WTC11 (cell line): Measurements from ENCODE around the gene KCND2. TPM values are rescaled to one million over a fixed set of nuclear protein-coding genes. Genes with fewer than 3 reads are reported as not detected.

Experiments used
- ATAC-seq: fragments of 200-7000 bp; cut with Tn5 transposase; 2 replicates; pipeline ENCODE4 v1.10.0; 2021; ENCODE audit warnings: mild to moderate bottlenecking, moderate library complexity
- CTCF ChIA-PET: fragments of 300-600 bp; sonication (Branson Sonifier 250); formaldehyde crosslinking; loops from one replicate; lab custom pipeline; 2021; ENCODE audit warnings: antibody characterized with exemption; lab: Charles Lee
- POLR2A ChIA-PET: fragments of 350-600 bp; sonication (Branson Sonifier 250); formaldehyde crosslinking; loops from one replicate; lab custom pipeline; 2021; ENCODE audit warnings: antibody characterized with exemption; lab: Charles Lee
- DNase-seq: peaks from one replicate; pipeline ENCODE4 v3.0.0; 2021; ENCODE audit warnings: low spot score
- H3K27ac Mint-ChIP-seq: 2 replicates; pipeline ENCODE4 v1.8.0; 2021; ENCODE audit warnings: mixed read lengths
- H3K27me3 Mint-ChIP-seq: 2 replicates; pipeline ENCODE4 v1.8.0; 2021; ENCODE audit warnings: low read depth, mild to moderate bottlenecking, moderate library complexity, mixed read lengths
- H3K36me3 Mint-ChIP-seq: 2 replicates; pipeline ENCODE4 v1.8.0; 2021; ENCODE audit warnings: mixed read lengths
- H3K4me1 Mint-ChIP-seq: 2 replicates; pipeline ENCODE4 v1.8.0; 2022; ENCODE audit warnings: mixed read lengths
- H3K4me3 Mint-ChIP-seq: 2 replicates; pipeline ENCODE4 v1.8.0; 2021; ENCODE audit warnings: mild to moderate bottlenecking, moderate library complexity, mixed read lengths
- H3K9me3 Mint-ChIP-seq: 2 replicates; pipeline ENCODE4 v1.8.0; 2021; ENCODE audit warnings: mixed read lengths
- CDX4 ChIP-seq: fragments of 250-450 bp; sonication (Bioruptor Pico); IDR thresholded peaks from 2 replicates; pipeline ENCODE4 v1.9.0; 2021; ENCODE audit warnings: moderate library complexity, mild to moderate bottlenecking, inconsistent platforms, borderline replicate concordance
- CREB1 ChIP-seq: sonication (generic); formaldehyde crosslinking; IDR thresholded peaks from 2 replicates; pipeline ENCODE4 v1.8.0; 2023; ENCODE audit warnings: mild to moderate bottlenecking, missing genetic modification reagents
- ELF4 ChIP-seq: sonication (generic); formaldehyde crosslinking; IDR thresholded peaks from 2 replicates; pipeline ENCODE4 v1.8.1; 2022; ENCODE audit warnings: low read depth, mild to moderate bottlenecking, moderate library complexity, missing genetic modification reagents
- ERG ChIP-seq: fragments of 250-450 bp; sonication (Bioruptor Pico); IDR thresholded peaks from 2 replicates; pipeline ENCODE4 v1.8.0; 2021; ENCODE audit warnings: mild to moderate bottlenecking
- JAZF1 ChIP-seq: fragments of 250-450 bp; sonication (Bioruptor Pico); IDR thresholded peaks from 2 replicates; pipeline ENCODE4 v1.9.0; 2021; ENCODE audit warnings: moderate library complexity, mild to moderate bottlenecking, inconsistent platforms
- SP1 ChIP-seq: sonication (generic); formaldehyde crosslinking; conservative IDR thresholded peaks from 2 replicates; pipeline ENCODE4 v1.8.1; 2022; ENCODE audit warnings: missing genetic modification reagents
- TEAD4 ChIP-seq: sonication (generic); formaldehyde crosslinking; IDR thresholded peaks from 2 replicates; pipeline ENCODE4 v1.8.0; 2022; ENCODE audit warnings: mild to moderate bottlenecking, missing genetic modification reagents
- ZBTB21 ChIP-seq: sonication (generic); formaldehyde crosslinking; IDR thresholded peaks from 2 replicates; pipeline ENCODE4 v1.8.1; 2023; ENCODE audit warnings: mild to moderate bottlenecking, missing genetic modification reagents, borderline replicate concordance
- ZNF138 ChIP-seq: sonication (generic); formaldehyde crosslinking; conservative IDR thresholded peaks from 2 replicates; pipeline ENCODE4 v1.8.1; 2022; ENCODE audit warnings: mild to moderate bottlenecking, moderate library complexity, missing genetic modification reagents
- ZNF532 ChIP-seq: fragments of 250-450 bp; sonication (Bioruptor Pico); IDR thresholded peaks from 2 replicates; pipeline ENCODE4 v1.9.0; 2021; ENCODE audit warnings: mild to moderate bottlenecking, borderline replicate concordance
- total RNA-seq: library from RNA; stranded (reverse); gene quantifications from 3 replicates; pipeline ENCODE4 v1.2.3, GENCODE V29; 2021
- TF ChIP-seq, protein P1 (sequence below): sonication (generic); formaldehyde crosslinking; IDR thresholded peaks from 2 replicates; pipeline ENCODE4 v1.8.0; 2022; ENCODE audit warnings: missing genetic modification reagents
- TF ChIP-seq, protein P2 (sequence below): sonication (generic); formaldehyde crosslinking; IDR thresholded peaks from 2 replicates; pipeline ENCODE4 v1.8.1; 2023; ENCODE audit warnings: mild to moderate bottlenecking, missing genetic modification reagents
- TF ChIP-seq, protein P3 (sequence below): sonication (generic); formaldehyde crosslinking; IDR thresholded peaks from 2 replicates; pipeline ENCODE4 v1.8.0; 2022; ENCODE audit warnings: mild to moderate bottlenecking, missing genetic modification reagents
- TF ChIP-seq, protein P4 (sequence below): sonication (generic); formaldehyde crosslinking; IDR thresholded peaks from 2 replicates; pipeline ENCODE4 v1.8.1; 2022; ENCODE audit warnings: mild to moderate bottlenecking, moderate library complexity, missing genetic modification reagents
- TF ChIP-seq, protein P5 (sequence below): fragments of 250-450 bp; sonication (Bioruptor Pico); conservative IDR thresholded peaks from 2 replicates; pipeline ENCODE4 v1.9.0; 2021; ENCODE audit warnings: mild to moderate bottlenecking

The KCND2 gene
- total RNA-seq, 1 experiment from 2014 or later: 4.6 TPM

GRCh38 chr7:120353171-120353570 is 80.2 kb downstream of the KCND2 start:
- no peaks in the 10 kb centered on the region for H3K4me1 Mint-ChIP-seq
- DNase-seq: no peak
- no peak overlapping the region for H3K27ac Mint-ChIP-seq
- no peak overlapping the region for H3K4me3 Mint-ChIP-seq
- no peak for ATAC-seq
- no peaks in the 10 kb centered on the region for H3K36me3 Mint-ChIP-seq
- TF ChIP-seq, protein P1, sequence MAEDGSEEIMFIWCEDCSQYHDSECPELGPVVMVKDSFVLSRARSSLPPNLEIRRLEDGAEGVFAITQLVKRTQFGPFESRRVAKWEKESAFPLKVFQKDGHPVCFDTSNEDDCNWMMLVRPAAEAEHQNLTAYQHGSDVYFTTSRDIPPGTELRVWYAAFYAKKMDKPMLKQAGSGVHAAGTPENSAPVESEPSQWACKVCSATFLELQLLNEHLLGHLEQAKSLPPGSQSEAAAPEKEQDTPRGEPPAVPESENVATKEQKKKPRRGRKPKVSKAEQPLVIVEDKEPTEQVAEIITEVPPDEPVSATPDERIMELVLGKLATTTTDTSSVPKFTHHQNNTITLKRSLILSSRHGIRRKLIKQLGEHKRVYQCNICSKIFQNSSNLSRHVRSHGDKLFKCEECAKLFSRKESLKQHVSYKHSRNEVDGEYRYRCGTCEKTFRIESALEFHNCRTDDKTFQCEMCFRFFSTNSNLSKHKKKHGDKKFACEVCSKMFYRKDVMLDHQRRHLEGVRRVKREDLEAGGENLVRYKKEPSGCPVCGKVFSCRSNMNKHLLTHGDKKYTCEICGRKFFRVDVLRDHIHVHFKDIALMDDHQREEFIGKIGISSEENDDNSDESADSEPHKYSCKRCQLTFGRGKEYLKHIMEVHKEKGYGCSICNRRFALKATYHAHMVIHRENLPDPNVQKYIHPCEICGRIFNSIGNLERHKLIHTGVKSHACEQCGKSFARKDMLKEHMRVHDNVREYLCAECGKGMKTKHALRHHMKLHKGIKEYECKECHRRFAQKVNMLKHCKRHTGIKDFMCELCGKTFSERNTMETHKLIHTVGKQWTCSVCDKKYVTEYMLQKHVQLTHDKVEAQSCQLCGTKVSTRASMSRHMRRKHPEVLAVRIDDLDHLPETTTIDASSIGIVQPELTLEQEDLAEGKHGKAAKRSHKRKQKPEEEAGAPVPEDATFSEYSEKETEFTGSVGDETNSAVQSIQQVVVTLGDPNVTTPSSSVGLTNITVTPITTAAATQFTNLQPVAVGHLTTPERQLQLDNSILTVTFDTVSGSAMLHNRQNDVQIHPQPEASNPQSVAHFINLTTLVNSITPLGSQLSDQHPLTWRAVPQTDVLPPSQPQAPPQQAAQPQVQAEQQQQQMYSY (CRISPR knock-in tag): no peak
- no peak for TF ChIP-seq ERG (CRISPR knock-in tag)
- POLR2A ChIA-PET: no interaction called here
- no peaks in the 10 kb centered on the region for H3K9me3 Mint-ChIP-seq
- CTCF ChIA-PET: no interaction called here
- H3K27me3 Mint-ChIP-seq: no peaks in the 10 kb centered on the region

DNA sequence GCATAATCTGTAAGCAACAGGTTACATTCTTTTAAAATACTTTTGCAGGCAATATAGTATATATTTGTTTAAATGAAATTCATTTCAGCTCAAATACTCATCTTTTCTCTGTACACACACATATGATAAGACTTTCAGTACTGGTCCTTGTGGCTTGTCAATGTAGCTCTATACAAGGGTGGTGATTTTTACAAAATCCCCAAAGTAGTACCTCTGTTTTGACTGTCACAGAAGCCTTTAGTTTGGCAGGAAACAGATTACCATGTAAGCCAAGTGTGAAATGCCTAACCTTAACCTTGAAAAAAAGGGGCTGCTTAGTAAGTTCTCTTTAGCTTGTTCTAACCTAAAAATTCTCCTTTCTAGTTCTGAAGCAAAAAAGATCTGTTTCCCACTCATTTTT is 87.9 kb downstream of the KCND2 start:
- Mint-ChIP-seq H3K9me3 (no peaks in the 10 kb centered on the region), H3K27me3 (no peaks in the 10 kb centered on the region), H3K4me1 (peaks cover 4% of the 10 kb centered on the region), H3K4me3 (no peak overlapping the region), H3K27ac (no peak overlapping the region), H3K36me3 (no peaks in the 10 kb centered on the region)
- ChIA-PET CTCF (interaction anchor here (1.3 kb wide), 1 partner anchor 24 kb away, joined by 6 read pairs; no protein-coding TSS in a partner anchor), POLR2A (no interaction called here)
- DNase-seq: no peak
- no peak for ATAC-seq
- no peak for TF ChIP-seq TEAD4 (CRISPR knock-in tag)
- no peak for TF ChIP-seq ELF4
- TF ChIP-seq CREB1 (CRISPR knock-in tag): no peak
- no peak for TF ChIP-seq SP1 (CRISPR knock-in tag)
- TF ChIP-seq ZNF138 (CRISPR knock-in tag): no peak
- no peak for TF ChIP-seq ZNF532
- TF ChIP-seq, protein P2, sequence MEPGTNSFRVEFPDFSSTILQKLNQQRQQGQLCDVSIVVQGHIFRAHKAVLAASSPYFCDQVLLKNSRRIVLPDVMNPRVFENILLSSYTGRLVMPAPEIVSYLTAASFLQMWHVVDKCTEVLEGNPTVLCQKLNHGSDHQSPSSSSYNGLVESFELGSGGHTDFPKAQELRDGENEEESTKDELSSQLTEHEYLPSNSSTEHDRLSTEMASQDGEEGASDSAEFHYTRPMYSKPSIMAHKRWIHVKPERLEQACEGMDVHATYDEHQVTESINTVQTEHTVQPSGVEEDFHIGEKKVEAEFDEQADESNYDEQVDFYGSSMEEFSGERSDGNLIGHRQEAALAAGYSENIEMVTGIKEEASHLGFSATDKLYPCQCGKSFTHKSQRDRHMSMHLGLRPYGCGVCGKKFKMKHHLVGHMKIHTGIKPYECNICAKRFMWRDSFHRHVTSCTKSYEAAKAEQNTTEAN (CRISPR knock-in tag): no peak
- TF ChIP-seq, protein P3, sequence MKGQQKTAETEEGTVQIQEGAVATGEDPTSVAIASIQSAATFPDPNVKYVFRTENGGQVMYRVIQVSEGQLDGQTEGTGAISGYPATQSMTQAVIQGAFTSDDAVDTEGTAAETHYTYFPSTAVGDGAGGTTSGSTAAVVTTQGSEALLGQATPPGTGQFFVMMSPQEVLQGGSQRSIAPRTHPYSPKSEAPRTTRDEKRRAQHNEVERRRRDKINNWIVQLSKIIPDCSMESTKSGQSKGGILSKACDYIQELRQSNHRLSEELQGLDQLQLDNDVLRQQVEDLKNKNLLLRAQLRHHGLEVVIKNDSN: no peak
- TF ChIP-seq CDX4 (CRISPR knock-in tag): no peak
- no peak for TF ChIP-seq JAZF1 (CRISPR knock-in tag)
- TF ChIP-seq, protein P4, sequence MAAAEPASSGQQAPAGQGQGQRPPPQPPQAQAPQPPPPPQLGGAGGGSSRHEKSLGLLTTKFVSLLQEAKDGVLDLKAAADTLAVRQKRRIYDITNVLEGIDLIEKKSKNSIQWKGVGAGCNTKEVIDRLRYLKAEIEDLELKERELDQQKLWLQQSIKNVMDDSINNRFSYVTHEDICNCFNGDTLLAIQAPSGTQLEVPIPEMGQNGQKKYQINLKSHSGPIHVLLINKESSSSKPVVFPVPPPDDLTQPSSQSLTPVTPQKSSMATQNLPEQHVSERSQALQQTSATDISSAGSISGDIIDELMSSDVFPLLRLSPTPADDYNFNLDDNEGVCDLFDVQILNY (CRISPR knock-in tag): no peak
- TF ChIP-seq, protein P5, sequence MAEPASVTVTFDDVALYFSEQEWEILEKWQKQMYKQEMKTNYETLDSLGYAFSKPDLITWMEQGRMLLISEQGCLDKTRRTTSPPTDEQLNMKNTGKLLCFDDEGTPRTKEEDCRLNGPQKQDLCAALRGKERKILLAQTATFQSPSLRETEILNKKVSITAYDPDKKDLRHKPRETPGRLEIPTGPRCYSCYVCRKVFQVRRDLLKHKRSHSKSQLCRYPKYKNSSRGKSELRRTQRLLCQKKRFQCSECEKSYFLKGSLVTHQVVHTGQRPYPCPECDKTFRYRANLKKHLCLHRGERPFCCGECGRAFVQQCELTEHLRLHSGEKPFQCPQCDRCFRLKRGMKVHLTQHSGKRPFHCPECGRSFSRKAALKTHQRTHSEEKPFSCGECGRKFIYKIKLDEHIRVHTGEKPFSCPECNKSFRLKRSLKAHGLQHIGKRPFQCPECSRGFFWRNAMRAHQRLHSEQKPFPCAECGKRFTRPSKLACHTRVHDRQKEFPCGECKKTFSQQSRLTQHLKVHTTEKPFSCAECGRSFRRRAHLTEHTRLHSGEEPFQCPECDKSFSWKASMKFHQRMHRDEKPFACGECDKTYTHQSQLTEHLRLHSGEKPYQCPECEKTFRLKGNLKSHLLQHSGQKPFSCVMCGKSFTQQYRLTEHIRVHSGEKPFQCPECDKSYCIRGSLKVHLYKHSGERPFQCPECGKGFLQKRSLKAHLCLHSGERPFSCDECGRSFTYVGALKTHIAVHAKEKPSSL: no peak
- TF ChIP-seq ZBTB21 (CRISPR knock-in tag): no peak
